ENCODE measurements around the gene GPRASP3. TPM values are rescaled to one million over a fixed set of nuclear protein-coding genes. Genes with fewer than 3 reads are reported as not detected.

The GPRASP3 gene
- total RNA-seq, 2 experiments from 2014 or later: 1.5 to 1.7 TPM

- peak overlapping the region; percentile 86 for H3K27ac Mint-ChIP-seq
- CTCF ChIA-PET: no interaction called here
- intact Hi-C loops (cut with micrococcal nuclease): loop anchor here (1.0 to 5.0 kb wide), 3 partner anchors 47 to 613 kb away; partner anchors contain the start of genes ARMCX5 and GPRASP3
- H3K36me3 Mint-ChIP-seq (ENCODE audit: low read depth): peaks cover 5% of the 10 kb centered on the region
- no peaks in the 10 kb centered on the region for H3K27me3 Mint-ChIP-seq (ENCODE audit: low read depth)
- peak overlapping the region; percentile 96 for H3K4me3 Mint-ChIP-seq
- peak; percentile 87 for DNase-seq
- peaks cover 8% of the 10 kb centered on the region for H3K4me1 Mint-ChIP-seq (ENCODE audit: low read depth)
- H3K9me3 Mint-ChIP-seq: no peaks in the 10 kb centered on the region
Measured at GRCh38 chrX:102768987-102769761, 48.6 kb downstream of the GPRASP3 start.

Other genes starting within 250 kb of the GPRASP3 start
- not detected for gene TCP11X2, start 248.9 kb upstream of the GPRASP3 start, total RNA-seq
- gene TMSB15A, start 204.0 kb upstream of the GPRASP3 start, total RNA-seq: 1 to 10 TPM; 1.5 to 2.1 TPM
- gene ARMCX5, start 121.2 kb upstream of the GPRASP3 start, total RNA-seq: 10 to 100 TPM in 1 of 2 experiments, 1 to 10 TPM in 1; 9.5 to 11.4 TPM
- 1 to 10 TPM; 3.5 to 4.0 TPM for gene GPRASP1, start 69.3 kb upstream of the GPRASP3 start, total RNA-seq
- 1 to 10 TPM; 1.7 to 2.0 TPM for gene GPRASP2, start 8.3 kb upstream of the GPRASP3 start, total RNA-seq
- gene RAB40AL, start 216.5 kb downstream of the GPRASP3 start, total RNA-seq: under 1 TPM in 1 of 2 experiments, not detected in 1; 0.21 TPM